Thyroid gland (tissue), 4 donors: ENCODE results near the gene TP63. TPM values are rescaled to one million over a fixed set of nuclear protein-coding genes. Genes with fewer than 3 reads are reported as not detected.

Experiments
- DNase-seq, 2 donors: peaks; one replicate each; pipeline ENCODE4 v3.0.0-alpha.2; 2019
- H3K27ac ChIP-seq, 3 donors: fragments of 200-600 bp; sonication (generic); 1 replicate in 2 of 3; 2 replicates in 1 of 3; pipeline ENCODE4 v1.5.1; 2016 to 2019; ENCODE audit warnings: mild to moderate bottlenecking in 1 of 3, moderate library complexity in 1 of 3
- H3K27me3 ChIP-seq: fragments of 200-600 bp; sonication (generic); one replicate; pipeline ENCODE4 v1.5.1; 2019
- H3K36me3 ChIP-seq, 2 donors: fragments of 200-600 bp; sonication (generic); one replicate each; pipeline ENCODE4 v1.5.1; 2016 to 2019
- H3K4me1 ChIP-seq, 2 donors: fragments of 200-600 bp; sonication (generic); one replicate each; pipeline ENCODE4 v1.5.1; 2017 to 2019
- H3K4me3 ChIP-seq, 3 donors: fragments of 200-600 bp; sonication (generic); replicated peaks in 1 of 3; 1 replicate in 2 of 3; 2 replicates in 1 of 3; pipeline ENCODE4 v1.5.1; 2016; ENCODE audit warnings: mild to moderate bottlenecking in 1 of 3
- H3K9me3 ChIP-seq: fragments of 200-600 bp; sonication (generic); one replicate; pipeline ENCODE4 v1.5.1; 2017
- POLR2A ChIP-seq, 2 donors: fragments of 450-650 bp; IDR thresholded peaks; one replicate each; pipeline ENCODE4 v1.6.1; 2017; ENCODE audit warnings: antibody characterized with exemption in 2 of 2, mild to moderate bottlenecking in 2 of 2, moderate library complexity in 1 of 2
- WGBS, 2 donors: methylation state at CpG; one replicate each; pipeline ENCODE4 v1.1.5; 2017; 5-methylcytosine and 5-hydroxymethylcytosine counted together
- intact Hi-C: fragments of 100-400 bp; cut with DNase I; formaldehyde crosslinking; loops from one replicate; pipeline ENCODE4 v1.15.1; 2023
- total RNA-seq, 4 donors: library from RNA; depleted of rRNA; stranded (reverse); fragments of >200 nt; gene quantifications; one replicate each; pipeline ENCODE4 v1.2.3, GENCODE V29; 2016
- TF ChIP-seq, protein P1 (sequence below), 6 experiments: fragments of 200-600 bp in 3 of 6; fragments of 450-650 bp in 3 of 6; sonication (generic) in 3 of 6; IDR thresholded peaks; one replicate each; pipeline ENCODE4 v1.5.1; 2016 to 2019; ENCODE audit warnings: antibody characterized with exemption in 6 of 6, mild to moderate bottlenecking in 2 of 6, inconsistent platforms in 1 of 6, moderate library complexity in 1 of 6

The TP63 gene
- total RNA-seq, 4 donors from 2014 or later, result 1.2 to 1.3 TPM; not detected in 2

GRCh38 chr3:189789432-189789831, 158.2 kb downstream of the TP63 start:
- WGBS, 2 donors, result 75 to 97% methylated on average over 2 of the region's 2 CpGs
- no peak overlapping the region for H3K4me3 ChIP-seq
- H3K36me3 ChIP-seq, result no peaks in the 10 kb centered on the region
- no peak overlapping the region for H3K27ac ChIP-seq
- DNase-seq, result no peak
- H3K27me3 ChIP-seq, result no peaks in the 10 kb centered on the region
- H3K9me3 ChIP-seq, result no peaks in the 10 kb centered on the region
- intact Hi-C loops, result no loop called here
- no peaks in the 10 kb centered on the region for H3K4me1 ChIP-seq
- no peak for TF ChIP-seq POLR2A (IDR thresholded peaks at IDR 0.05)
- TF ChIP-seq, protein P1, sequence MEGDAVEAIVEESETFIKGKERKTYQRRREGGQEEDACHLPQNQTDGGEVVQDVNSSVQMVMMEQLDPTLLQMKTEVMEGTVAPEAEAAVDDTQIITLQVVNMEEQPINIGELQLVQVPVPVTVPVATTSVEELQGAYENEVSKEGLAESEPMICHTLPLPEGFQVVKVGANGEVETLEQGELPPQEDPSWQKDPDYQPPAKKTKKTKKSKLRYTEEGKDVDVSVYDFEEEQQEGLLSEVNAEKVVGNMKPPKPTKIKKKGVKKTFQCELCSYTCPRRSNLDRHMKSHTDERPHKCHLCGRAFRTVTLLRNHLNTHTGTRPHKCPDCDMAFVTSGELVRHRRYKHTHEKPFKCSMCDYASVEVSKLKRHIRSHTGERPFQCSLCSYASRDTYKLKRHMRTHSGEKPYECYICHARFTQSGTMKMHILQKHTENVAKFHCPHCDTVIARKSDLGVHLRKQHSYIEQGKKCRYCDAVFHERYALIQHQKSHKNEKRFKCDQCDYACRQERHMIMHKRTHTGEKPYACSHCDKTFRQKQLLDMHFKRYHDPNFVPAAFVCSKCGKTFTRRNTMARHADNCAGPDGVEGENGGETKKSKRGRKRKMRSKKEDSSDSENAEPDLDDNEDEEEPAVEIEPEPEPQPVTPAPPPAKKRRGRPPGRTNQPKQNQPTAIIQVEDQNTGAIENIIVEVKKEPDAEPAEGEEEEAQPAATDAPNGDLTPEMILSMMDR (IDR thresholded peaks at IDR 0.05), result no peak

DNA sequence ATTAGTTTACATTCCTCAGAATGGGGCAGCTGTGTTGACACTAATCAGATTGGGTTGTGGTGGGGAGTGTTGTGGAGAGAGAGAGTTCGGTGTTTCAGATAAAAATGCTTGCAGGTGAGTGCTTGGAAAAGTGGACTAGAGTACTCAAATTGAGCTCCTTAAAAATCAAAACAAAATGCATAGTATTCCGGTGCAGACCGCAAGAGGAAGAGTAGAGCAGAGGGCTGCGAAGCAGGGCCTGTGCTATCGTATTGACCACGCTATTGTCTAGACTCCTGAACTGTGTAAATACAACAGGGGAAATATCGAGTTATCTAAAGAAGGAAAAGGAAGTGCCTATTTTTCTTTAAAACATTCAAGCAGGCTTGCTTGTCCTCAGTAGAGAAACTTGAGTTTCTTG, 159.5 kb downstream of the TP63 start:
- no peak for DNase-seq
- Histone ChIP-seq H3K4me1 (no peaks in the 10 kb centered on the region), H3K4me3 (no peak overlapping the region), H3K27me3 (no peaks in the 10 kb centered on the region), H3K27ac (no peak overlapping the region), H3K36me3 (no peaks in the 10 kb centered on the region), H3K9me3 (no peaks in the 10 kb centered on the region)
- TF ChIP-seq, protein P1 (IDR thresholded peaks at IDR 0.05), result peak in 1 of 6 experiments; percentile 22
- TF ChIP-seq POLR2A (IDR thresholded peaks at IDR 0.05), result no peak
- WGBS, 2 donors, result 16 to 38% methylated on average over 7 of the region's 7 CpGs
- intact Hi-C loops, result no loop called here

DNA sequence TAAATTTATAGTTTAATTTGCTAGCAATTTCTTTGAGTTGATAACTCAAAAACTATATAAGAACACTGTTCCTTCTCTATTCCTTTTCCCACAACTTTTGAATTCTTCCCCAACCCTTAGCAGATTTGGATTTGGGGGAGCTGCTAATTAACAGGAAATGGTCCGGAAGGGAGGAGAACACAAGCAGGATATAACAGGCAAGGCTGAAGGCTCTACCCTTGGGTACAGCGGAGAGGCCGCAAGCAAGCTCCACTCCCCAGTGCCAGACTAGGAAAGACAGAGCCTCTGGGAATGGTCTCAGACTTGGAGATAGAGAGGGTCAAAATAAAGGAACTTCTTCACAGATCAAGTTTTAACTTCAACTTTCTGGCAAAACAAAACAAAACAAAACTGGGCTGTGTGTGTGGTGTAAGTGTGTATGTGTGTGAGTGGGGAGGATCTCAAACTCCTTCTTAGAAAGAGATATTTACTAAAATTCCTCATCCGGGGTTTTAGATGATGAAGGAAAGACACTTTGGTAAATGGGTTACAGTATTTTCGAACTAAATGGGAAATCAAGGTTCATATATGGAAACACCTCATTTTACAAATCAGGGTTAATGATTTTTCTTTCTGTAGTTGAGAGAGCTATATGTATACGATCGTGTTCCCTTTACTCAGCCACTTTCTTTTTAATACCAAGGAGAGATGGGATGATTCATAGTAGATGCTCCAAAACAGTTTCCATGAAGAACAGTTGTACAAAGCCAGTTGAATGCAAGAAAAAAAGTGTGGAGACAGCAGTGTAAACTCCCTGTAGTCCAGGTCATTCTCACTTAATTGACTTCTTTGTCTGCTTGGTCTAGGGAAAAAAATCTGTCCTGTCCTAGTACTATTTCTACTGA, 161.1 kb downstream of the TP63 start:
- Histone ChIP-seq H3K36me3 (no peaks in the 10 kb centered on the region), H3K4me3 (no peak overlapping the region), H3K4me1 (no peaks in the 10 kb centered on the region), H3K27ac (no peak overlapping the region), H3K9me3 (no peaks in the 10 kb centered on the region), H3K27me3 (no peaks in the 10 kb centered on the region)
- intact Hi-C loops, result no loop called here
- 86 to 89% methylated on average over 7 of the region's 7 CpGs for WGBS, 2 donors
- DNase-seq, result no peak
- TF ChIP-seq POLR2A (IDR thresholded peaks at IDR 0.05), result no peak
- TF ChIP-seq, protein P1 (IDR thresholded peaks at IDR 0.05), result no peak

DNA sequence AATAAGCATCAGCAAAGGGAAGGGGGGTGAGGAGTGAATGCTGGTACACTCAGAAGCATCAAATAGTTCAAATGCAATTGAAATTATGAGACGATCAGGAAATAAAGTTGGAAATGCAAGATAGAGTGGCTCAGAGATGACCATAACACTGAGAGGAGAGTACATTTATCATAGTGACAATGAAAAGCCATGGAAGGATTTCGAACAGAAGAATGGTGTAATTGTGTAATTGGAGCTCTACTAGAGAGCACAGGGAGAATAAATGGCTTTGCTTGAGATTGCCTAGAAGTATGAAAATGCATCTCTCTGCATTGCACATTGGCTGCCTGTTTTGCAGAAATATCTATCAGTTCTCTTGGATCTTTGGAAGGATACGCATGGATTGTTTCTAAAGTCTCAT, 163.3 kb downstream of the TP63 start:
- Histone ChIP-seq H3K36me3 (no peaks in the 10 kb centered on the region), H3K4me3 (no peak overlapping the region), H3K27ac (no peak overlapping the region), H3K9me3 (no peaks in the 10 kb centered on the region), H3K27me3 (no peaks in the 10 kb centered on the region), H3K4me1 (no peaks in the 10 kb centered on the region)
- intact Hi-C loops, result no loop called here
- TF ChIP-seq, protein P1 (IDR thresholded peaks at IDR 0.05), result no peak
- no peak for TF ChIP-seq POLR2A (IDR thresholded peaks at IDR 0.05)
- 78 to 85% methylated on average over 3 of the region's 3 CpGs for WGBS, 2 donors
- DNase-seq, result no peak

DNA sequence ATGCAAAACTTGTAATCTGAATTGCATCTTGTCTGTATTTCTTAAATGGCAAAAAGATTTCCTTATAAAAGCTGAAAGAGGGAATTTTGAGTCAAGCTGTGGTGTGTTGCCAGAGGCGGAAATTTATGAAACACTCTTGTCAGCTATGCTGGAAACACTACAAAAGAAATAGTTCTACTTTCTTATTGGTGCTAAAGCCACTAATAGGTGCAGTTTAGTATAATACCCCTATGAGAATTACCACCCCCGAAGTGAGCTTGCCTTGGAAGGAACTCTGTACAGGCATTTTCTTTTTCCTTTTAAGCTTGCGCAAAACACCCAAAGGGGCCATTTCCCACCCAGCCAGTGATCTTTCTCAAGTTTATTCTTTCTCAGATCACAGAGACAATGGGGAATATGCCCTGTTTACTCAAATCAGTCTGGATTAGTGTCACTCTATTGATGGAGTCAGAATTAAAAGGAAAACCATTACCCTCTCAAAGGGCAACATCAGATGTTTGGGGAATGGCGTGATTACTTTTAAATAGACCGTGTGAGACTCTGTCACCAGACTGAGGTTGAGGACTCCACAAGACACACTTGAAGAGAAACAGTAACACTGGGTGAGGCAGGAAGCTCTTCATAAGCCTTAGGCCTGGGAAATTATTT, 166.0 kb downstream of the TP63 start:
- Histone ChIP-seq H3K27ac (no peak overlapping the region), H3K27me3 (no peaks in the 10 kb centered on the region), H3K36me3 (no peaks in the 10 kb centered on the region), H3K4me3 (no peak overlapping the region), H3K9me3 (no peaks in the 10 kb centered on the region), H3K4me1 (no peaks in the 10 kb centered on the region)
- 81 to 83% methylated on average over 5 of the region's 5 CpGs for WGBS, 2 donors
- DNase-seq, result no peak
- intact Hi-C loops, result no loop called here
- TF ChIP-seq, protein P1 (IDR thresholded peaks at IDR 0.05), result no peak
- TF ChIP-seq POLR2A (IDR thresholded peaks at IDR 0.05), result no peak
